Activated CD8-positive, alpha-beta T cell treated with anti-CD3 and anti-CD28 coated beads for 36 hours (primary cell): ENCODE measurements around the gene FXYD1. TPM values are rescaled to one million over a fixed set of nuclear protein-coding genes. Genes with fewer than 3 reads are reported as not detected.

Source experiments
- ATAC-seq: fragments of 200-7000 bp; cut with Tn5 transposase; one replicate; pipeline ENCODE4 v1.10.0; 2021; ENCODE audit warnings: mild to moderate bottlenecking, moderate library complexity
- CTCF ChIA-PET: fragments of 350-600 bp; sonication (Branson Sonifier 250); formaldehyde crosslinking; loops from one replicate; lab custom pipeline; 2021; ENCODE audit warnings: antibody characterized with exemption; lab: Charles Lee
- POLR2A ChIA-PET: fragments of 350-600 bp; sonication (Branson Sonifier 250); formaldehyde crosslinking; loops from one replicate; lab custom pipeline; 2021; ENCODE audit warnings: antibody characterized with exemption; lab: Charles Lee
- DNase-seq: peaks from one replicate; pipeline ENCODE4 v3.0.0-alpha.2; 2020
- H3K27ac Mint-ChIP-seq: one replicate; pipeline ENCODE4 v1.8.0; 2021; ENCODE audit warnings: mild to moderate bottlenecking, mixed read lengths
- H3K27me3 Mint-ChIP-seq: one replicate; pipeline ENCODE4 v1.8.0; 2021; ENCODE audit warnings: mixed read lengths
- H3K36me3 Mint-ChIP-seq: one replicate; pipeline ENCODE4 v1.8.0; 2021; ENCODE audit warnings: low read depth, mixed read lengths
- H3K4me1 Mint-ChIP-seq: one replicate; pipeline ENCODE4 v1.8.0; 2021; ENCODE audit warnings: low read depth, mixed read lengths
- H3K4me3 Mint-ChIP-seq: one replicate; pipeline ENCODE4 v1.8.0; 2021; ENCODE audit warnings: mild to moderate bottlenecking, moderate library complexity, mixed read lengths
- H3K9me3 Mint-ChIP-seq: one replicate; pipeline ENCODE4 v1.8.0; 2021; ENCODE audit warnings: mixed read lengths
- intact Hi-C: fragments of 100-400 bp; cut with micrococcal nuclease; formaldehyde crosslinking; loops from one replicate; pipeline ENCODE4 v1.10.0; 2022
- total RNA-seq, 2 experiments: library from RNA; stranded (reverse); gene quantifications; one replicate each; pipeline ENCODE4 v1.2.3, GENCODE V29; 2021
- TF ChIP-seq, protein P1 (sequence below): fragments of 200-600 bp; IDR thresholded peaks from one replicate; pipeline ENCODE4 v1.8.0; 2022; ENCODE audit warnings: antibody characterized with exemption, mild to moderate bottlenecking

FXYD1 gene
- total RNA-seq, 2 experiments from 2014 or later, result 1.9 TPM; not detected in 1

GRCh38 chr19:35112995-35113688, 25.5 kb upstream of the FXYD1 start:
- Mint-ChIP-seq H3K4me1 (peaks cover 5% of the 10 kb centered on the region), H3K27ac (no peak overlapping the region), H3K36me3 (no peaks in the 10 kb centered on the region), H3K4me3 (no peak overlapping the region), H3K9me3 (no peaks in the 10 kb centered on the region), H3K27me3 (no peaks in the 10 kb centered on the region)
- intact Hi-C loops, result no loop called here
- DNase-seq, result no peak
- ChIA-PET CTCF (no interaction called here), POLR2A (no interaction called here)
- no peak for ATAC-seq
- TF ChIP-seq, protein P1, sequence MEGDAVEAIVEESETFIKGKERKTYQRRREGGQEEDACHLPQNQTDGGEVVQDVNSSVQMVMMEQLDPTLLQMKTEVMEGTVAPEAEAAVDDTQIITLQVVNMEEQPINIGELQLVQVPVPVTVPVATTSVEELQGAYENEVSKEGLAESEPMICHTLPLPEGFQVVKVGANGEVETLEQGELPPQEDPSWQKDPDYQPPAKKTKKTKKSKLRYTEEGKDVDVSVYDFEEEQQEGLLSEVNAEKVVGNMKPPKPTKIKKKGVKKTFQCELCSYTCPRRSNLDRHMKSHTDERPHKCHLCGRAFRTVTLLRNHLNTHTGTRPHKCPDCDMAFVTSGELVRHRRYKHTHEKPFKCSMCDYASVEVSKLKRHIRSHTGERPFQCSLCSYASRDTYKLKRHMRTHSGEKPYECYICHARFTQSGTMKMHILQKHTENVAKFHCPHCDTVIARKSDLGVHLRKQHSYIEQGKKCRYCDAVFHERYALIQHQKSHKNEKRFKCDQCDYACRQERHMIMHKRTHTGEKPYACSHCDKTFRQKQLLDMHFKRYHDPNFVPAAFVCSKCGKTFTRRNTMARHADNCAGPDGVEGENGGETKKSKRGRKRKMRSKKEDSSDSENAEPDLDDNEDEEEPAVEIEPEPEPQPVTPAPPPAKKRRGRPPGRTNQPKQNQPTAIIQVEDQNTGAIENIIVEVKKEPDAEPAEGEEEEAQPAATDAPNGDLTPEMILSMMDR, result no peak

GRCh38 chr19:35114353-35115176, 24.1 kb upstream of the FXYD1 start:
- TF ChIP-seq, protein P1, result peak; percentile 99
- ChIA-PET POLR2A (no interaction called here), CTCF (interaction anchor here (0.7 to 2.2 kb wide), 18 partner anchors 8 to 276 kb away, joined by 3 to 11 read pairs (median 3); partner anchors contain the start of genes FXYD5, HAMP and LGI4)
- no peaks in the 10 kb centered on the region for H3K36me3 Mint-ChIP-seq
- DNase-seq (peak; percentile 82), ATAC-seq (peak; percentile 97)
- H3K27ac Mint-ChIP-seq, result no peak overlapping the region
- intact Hi-C loops, result no loop called here
- H3K4me3 Mint-ChIP-seq, result peak overlapping the region; percentile 19
- H3K9me3 Mint-ChIP-seq, result no peaks in the 10 kb centered on the region
- no peaks in the 10 kb centered on the region for H3K27me3 Mint-ChIP-seq
- peaks cover 5% of the 10 kb centered on the region for H3K4me1 Mint-ChIP-seq

- peak within 1 kb of the TSS; percentile 19 for H3K4me3 Mint-ChIP-seq
- H3K27ac Mint-ChIP-seq, result no peak within 1 kb of the TSS
- no peaks in the 10 kb centered on the region for H3K27me3 Mint-ChIP-seq
- H3K4me1 Mint-ChIP-seq, result peaks cover 5% of the 10 kb centered on the region
- intact Hi-C loops, result no loop called here
- no peaks in the 10 kb centered on the region for H3K36me3 Mint-ChIP-seq
- no peaks in the 10 kb centered on the region for H3K9me3 Mint-ChIP-seq
- ChIA-PET CTCF (interaction anchor here (0.7 to 2.5 kb wide), 19 partner anchors 8 to 277 kb away, joined by 3 to 11 read pairs (median 3); partner anchors contain the start of genes FXYD5, HAMP and LGI4), POLR2A (no interaction called here)
- TF ChIP-seq, protein P1, result no peak
- ATAC-seq, result no peak
- DNase-seq, result no peak
These were observed 23.3 kb upstream of the FXYD1 start, which contains the start of gene FXYD3 for GRCh38 chr19:35115177-35115951. Gene FXYD3 (plus strand): TSS chr19:35115823. CDS start chr19:35119377, 3,554 bp downstream.

DNA sequence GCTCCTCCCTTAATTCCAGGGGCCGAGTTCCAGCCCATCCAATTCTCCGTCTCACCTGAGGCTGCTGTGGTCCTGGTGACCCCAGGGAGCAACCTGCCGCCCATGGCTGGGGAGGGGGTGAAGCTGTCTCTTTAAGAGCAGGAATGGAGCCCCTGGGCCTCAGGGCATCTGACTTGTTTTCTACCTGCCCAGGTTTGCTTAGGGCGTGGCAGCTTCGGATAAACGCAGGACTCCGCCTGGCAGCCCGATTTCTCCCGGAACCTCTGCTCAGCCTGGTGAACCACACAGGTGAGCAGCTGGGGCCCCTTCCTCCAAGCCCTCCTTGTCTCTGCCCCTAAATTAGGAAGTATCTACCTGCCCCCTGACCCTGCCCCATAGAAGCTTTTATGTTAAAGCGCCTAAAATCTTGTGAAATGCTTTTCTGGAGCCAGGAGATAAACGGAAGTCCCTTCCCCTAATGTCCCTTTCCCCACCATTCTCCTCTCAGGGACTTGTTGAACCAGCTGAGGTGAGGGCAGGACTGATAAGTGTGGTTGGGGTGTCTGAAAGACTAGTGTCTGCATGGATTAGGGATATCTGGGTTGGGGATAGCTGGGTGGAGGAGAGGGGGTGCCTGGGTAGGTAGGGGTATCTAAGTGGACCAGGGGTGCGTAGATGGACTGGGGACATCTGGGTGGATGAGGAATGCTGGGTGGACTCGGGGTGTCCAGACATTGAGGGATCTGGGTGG, 22.4 kb upstream of the FXYD1 start:
- Mint-ChIP-seq H3K4me1 (peaks cover 5% of the 10 kb centered on the region), H3K36me3 (no peaks in the 10 kb centered on the region), H3K4me3 (no peak overlapping the region), H3K27ac (no peak overlapping the region), H3K9me3 (no peaks in the 10 kb centered on the region), H3K27me3 (no peaks in the 10 kb centered on the region)
- ChIA-PET POLR2A (interaction anchor here (0.7 kb wide), 1 partner anchor 23 kb away, joined by 3 read pairs; no protein-coding TSS in a partner anchor), CTCF (interaction anchor here (0.8 to 2.5 kb wide), 7 partner anchors 8 to 70 kb away, joined by 3 to 9 read pairs (median 4); no protein-coding TSS in a partner anchor)
- TF ChIP-seq, protein P1, result no peak
- intact Hi-C loops, result no loop called here
- ATAC-seq (no peak), DNase-seq (no peak)
